ENCODE measurements around the gene GPSM1.

GRCh38 chr9:136317695-136318094 lies 9.6 kb upstream of the GPSM1 start:
- TF ChIP-seq POLR2A (IDR thresholded peaks at IDR 0.05) (no peak), CTCF (IDR thresholded peaks at IDR 0.05 in 4 of 5, conservative IDR thresholded peaks at IDR 0.05 in 1 of 5) (no peak)
